Parathyroid adenoma (tissue), 2 donors: ENCODE results near the gene MBLAC2.

Experiments used
- H2AFZ ChIP-seq: fragments of 300-600 bp; sonication (generic); one replicate; pipeline ENCODE4 v1.7.0; 2017; ENCODE audit warnings: antibody characterized with exemption, mild to moderate bottlenecking
- H3K27ac ChIP-seq: fragments of 300-600 bp; sonication (generic); one replicate; pipeline ENCODE4 v1.7.0; 2017
- H3K27me3 ChIP-seq: fragments of 300-600 bp; sonication (generic); one replicate; pipeline ENCODE4 v1.7.0; 2017; ENCODE audit warnings: low read length; ENCODE audit not compliant: control insufficient read depth, insufficient read depth
- H3K36me3 ChIP-seq: fragments of 300-600 bp; sonication (generic); one replicate; pipeline ENCODE4 v1.7.0; 2017; ENCODE audit warnings: low read length; ENCODE audit not compliant: control insufficient read depth, insufficient read depth
- H3K4me1 ChIP-seq: fragments of 300-600 bp; sonication (generic); one replicate; pipeline ENCODE4 v1.7.0; 2017; ENCODE audit warnings: control low read depth
- H3K4me2 ChIP-seq: fragments of 300-600 bp; sonication (generic); one replicate; pipeline ENCODE4 v1.7.0; 2017; ENCODE audit warnings: low read length
- H3K4me3 ChIP-seq: fragments of 300-600 bp; sonication (generic); one replicate; pipeline ENCODE4 v1.7.0; 2017; ENCODE audit warnings: low read depth, low read length
- H3K79me2 ChIP-seq: fragments of 300-600 bp; sonication (generic); one replicate; pipeline ENCODE4 v1.7.0; 2017; ENCODE audit warnings: control low read depth
- H3K9ac ChIP-seq: fragments of 300-600 bp; sonication (generic); one replicate; pipeline ENCODE4 v1.7.0; 2017; ENCODE audit warnings: mild to moderate bottlenecking
- H3K9me3 ChIP-seq: fragments of 300-600 bp; sonication (generic); one replicate; pipeline ENCODE4 v1.7.0; 2017; ENCODE audit warnings: low read length; ENCODE audit not compliant: control insufficient read depth
- TF ChIP-seq, protein P1 (sequence below): fragments of 300-600 bp; sonication (generic); IDR thresholded peaks from one replicate; pipeline ENCODE4 v1.7.0; 2017; ENCODE audit warnings: antibody characterized with exemption, mild to moderate bottlenecking
- donor health status: primary hyperparathyroidism.

Gene MBLAC2

DNA sequence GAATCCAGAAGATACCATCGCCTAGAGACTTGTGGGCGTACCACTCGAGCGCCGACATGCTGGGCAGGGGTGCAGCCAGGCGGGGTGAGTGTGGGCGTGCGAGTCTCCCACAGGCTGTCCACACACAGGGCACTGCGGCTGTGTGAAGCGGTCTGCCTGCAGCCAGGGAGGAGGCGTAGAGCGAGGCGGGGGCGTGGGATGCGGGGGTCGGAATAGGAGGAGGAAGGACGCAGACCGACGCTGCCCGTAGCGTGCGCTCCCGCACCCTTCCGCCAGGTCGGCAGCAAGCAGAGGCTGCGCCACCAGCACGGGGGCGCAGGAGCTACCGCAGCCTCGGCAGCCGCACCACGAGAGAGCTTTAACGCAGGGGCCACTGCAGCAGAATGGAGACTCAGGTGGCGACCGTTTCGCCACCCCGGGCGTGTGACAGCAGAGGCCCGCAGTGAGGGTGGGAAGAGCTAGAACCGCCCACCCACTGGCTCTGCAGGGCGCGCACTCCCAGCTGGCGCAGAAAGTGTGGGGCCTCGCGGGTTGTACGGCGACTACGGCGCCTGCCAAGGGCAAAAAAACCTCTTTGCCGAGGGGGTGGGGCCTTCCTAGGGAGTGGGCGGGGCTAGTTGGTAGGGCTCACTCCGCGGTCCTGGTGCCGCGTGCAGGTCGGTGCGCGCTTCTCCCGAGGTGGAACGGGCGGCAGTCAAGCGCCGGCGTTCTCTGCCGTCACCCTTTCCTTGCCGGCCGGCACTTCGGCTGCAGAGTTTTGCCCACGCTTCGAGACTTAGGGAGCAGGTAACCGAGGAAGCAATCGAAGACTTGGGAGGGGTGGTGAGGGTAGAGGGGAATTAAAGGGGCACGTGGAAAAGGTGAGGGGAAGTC is at the start of gene MBLAC2, which contains the start of gene POLR3G:
TSS of gene MBLAC2 (minus strand) at position 537 of the 873 bp plus-strand sequence. CDS start at position 58, 479 bp downstream.
TSS of gene POLR3G (plus strand) at position 630 of the 873 bp plus-strand sequence. CDS start 10,704 bp downstream, outside the sequence.
- Histone ChIP-seq H2AFZ (peak within 1 kb of the TSS; percentile 95), H3K79me2 (peaks cover 19% of the 10 kb centered on the region), H3K4me1 (no peaks in the 10 kb centered on the region), H3K4me3 (peak within 1 kb of the TSS; percentile 84), H3K36me3 (no peaks in the 10 kb centered on the region), H3K27ac (peak within 1 kb of the TSS; percentile 92), H3K9ac (peak within 1 kb of the TSS; percentile 51), H3K9me3 (no peaks in the 10 kb centered on the region), H3K27me3 (no peaks in the 10 kb centered on the region), H3K4me2 (peak within 1 kb of the TSS; percentile 97)
- TF ChIP-seq, protein P1, sequence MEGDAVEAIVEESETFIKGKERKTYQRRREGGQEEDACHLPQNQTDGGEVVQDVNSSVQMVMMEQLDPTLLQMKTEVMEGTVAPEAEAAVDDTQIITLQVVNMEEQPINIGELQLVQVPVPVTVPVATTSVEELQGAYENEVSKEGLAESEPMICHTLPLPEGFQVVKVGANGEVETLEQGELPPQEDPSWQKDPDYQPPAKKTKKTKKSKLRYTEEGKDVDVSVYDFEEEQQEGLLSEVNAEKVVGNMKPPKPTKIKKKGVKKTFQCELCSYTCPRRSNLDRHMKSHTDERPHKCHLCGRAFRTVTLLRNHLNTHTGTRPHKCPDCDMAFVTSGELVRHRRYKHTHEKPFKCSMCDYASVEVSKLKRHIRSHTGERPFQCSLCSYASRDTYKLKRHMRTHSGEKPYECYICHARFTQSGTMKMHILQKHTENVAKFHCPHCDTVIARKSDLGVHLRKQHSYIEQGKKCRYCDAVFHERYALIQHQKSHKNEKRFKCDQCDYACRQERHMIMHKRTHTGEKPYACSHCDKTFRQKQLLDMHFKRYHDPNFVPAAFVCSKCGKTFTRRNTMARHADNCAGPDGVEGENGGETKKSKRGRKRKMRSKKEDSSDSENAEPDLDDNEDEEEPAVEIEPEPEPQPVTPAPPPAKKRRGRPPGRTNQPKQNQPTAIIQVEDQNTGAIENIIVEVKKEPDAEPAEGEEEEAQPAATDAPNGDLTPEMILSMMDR: peak; percentile 41

DNA sequence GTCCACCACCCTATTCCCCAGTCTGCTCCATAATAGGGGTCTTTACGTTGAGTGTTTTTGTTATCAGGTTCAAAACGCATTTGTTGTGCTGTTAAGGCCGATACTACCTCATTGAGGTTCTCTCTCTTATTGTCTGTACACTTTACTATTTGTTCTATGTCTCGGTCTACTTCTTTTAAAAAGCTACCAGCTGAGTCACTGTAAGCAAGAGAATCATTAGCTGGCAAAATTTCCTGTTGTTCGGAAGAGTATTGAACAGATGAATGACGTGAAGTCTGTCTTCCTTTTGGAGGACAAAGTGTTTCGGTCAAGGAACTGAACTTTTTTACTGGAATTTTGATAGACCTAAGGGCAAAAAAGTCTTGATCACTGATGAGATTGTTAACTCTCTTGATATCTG is 44.5 kb upstream of the MBLAC2 start:
- Histone ChIP-seq H3K79me2 (no peaks in the 10 kb centered on the region), H3K27me3 (no peaks in the 10 kb centered on the region), H3K9me3 (no peaks in the 10 kb centered on the region), H3K4me2 (no peak overlapping the region), H3K4me3 (no peak overlapping the region), H3K27ac (no peak overlapping the region), H2AFZ (no peak overlapping the region), H3K9ac (no peak overlapping the region), H3K4me1 (no peaks in the 10 kb centered on the region), H3K36me3 (no peaks in the 10 kb centered on the region)
- TF ChIP-seq, protein P1: no peak

DNA sequence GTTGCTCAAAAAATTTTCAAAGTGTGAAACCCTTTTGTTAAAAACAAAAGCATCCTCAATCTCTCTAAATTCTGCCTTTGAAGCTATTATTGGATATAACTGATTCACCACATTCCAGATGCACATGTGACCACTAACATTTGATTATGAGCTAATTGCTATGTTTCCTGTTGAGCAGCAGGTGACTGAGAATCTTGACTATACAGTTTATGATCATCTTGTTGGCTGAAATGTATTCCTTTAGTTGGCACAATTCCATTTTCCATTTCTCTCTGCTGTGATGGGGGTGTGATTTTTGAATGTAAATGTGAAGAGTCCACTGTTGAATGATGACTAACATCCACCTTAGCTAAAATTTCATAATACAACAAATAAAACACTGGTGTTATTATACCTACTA is 44.1 kb upstream of the MBLAC2 start:
- H3K79me2 ChIP-seq: no peaks in the 10 kb centered on the region
- no peak overlapping the region for H3K4me2 ChIP-seq
- TF ChIP-seq, protein P1: no peak
- H2AFZ ChIP-seq: no peak overlapping the region
- no peak overlapping the region for H3K27ac ChIP-seq
- no peaks in the 10 kb centered on the region for H3K36me3 ChIP-seq
- no peaks in the 10 kb centered on the region for H3K9me3 ChIP-seq
- no peaks in the 10 kb centered on the region for H3K27me3 ChIP-seq
- no peak overlapping the region for H3K9ac ChIP-seq
- no peaks in the 10 kb centered on the region for H3K4me1 ChIP-seq
- no peak overlapping the region for H3K4me3 ChIP-seq

DNA sequence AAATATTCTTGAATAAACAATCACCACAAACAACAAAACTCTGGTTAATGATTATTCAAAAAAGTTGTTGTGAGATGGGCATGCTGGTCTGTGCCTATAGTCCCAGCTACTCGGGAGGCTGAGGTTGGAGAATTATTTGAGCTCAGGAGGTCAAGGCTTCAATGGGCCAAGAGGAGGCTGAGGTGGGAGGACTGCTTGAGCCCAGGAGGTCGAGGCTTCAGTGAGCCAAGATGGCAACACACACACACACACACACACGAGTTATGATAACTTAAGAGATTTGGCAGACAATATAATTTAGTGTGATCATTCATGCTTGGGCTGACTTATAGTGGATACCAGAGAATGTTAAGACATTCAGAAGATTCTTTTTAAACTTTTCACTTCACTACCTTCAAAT is 39.9 kb upstream of the MBLAC2 start:
- TF ChIP-seq, protein P1: no peak
- Histone ChIP-seq H3K4me1 (no peaks in the 10 kb centered on the region), H3K36me3 (no peaks in the 10 kb centered on the region), H3K4me2 (no peak overlapping the region), H2AFZ (no peak overlapping the region), H3K27me3 (no peaks in the 10 kb centered on the region), H3K9ac (no peak overlapping the region), H3K79me2 (no peaks in the 10 kb centered on the region), H3K9me3 (no peaks in the 10 kb centered on the region), H3K27ac (no peak overlapping the region), H3K4me3 (no peak overlapping the region)
